Measurements from ENCODE around the gene TCHP. TPM values are rescaled to one million over a fixed set of nuclear protein-coding genes. Genes with fewer than 3 reads are reported as not detected.

TCHP gene
- total RNA-seq, 1 donor from 2014 or later: 9.8 TPM

DNA sequence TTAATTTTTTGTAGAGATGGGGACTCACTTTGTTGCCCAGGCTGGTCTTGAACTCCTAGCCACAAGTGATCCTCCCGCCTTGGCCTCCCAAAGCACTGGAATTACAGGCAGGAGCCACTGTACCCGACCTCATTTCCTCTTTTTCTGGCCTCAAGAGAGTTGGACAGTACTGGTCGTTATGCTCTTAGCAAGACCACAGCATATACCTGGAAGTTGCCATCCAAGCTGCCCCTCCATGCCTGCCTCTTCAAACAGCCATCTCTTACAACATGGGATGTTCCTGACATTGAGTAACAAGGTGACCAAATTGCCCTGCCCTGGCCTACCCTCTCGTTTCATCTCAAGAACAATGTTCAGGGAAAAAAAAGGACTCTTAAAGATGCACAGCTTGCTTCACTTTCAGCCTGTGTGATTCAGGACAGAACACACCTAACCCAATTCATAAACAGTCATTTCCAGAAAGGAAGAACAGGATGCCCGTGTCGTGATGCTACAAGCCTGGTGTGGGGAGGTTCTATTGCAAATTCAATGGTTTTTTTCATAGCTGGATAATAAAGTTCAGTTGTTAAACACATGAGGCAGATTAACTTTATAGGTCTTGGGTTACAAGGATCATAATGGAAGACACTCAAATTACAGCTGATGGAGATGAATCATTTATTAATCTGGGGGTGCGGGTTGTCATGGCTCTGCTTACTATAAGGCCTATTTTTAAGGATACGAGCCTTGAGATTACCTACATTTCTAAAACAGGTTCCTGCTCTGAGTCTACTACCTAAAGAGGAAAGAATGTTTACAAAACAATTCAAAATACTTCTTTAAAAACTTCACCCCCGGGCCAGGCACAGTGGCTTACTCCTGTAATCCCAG is 31.7 kb upstream of the TCHP start:
- Mint-ChIP-seq H3K27ac (ENCODE audit: unreplicated experiment) (no peak overlapping the region), H3K4me1 (ENCODE audit: low read depth) (peaks cover 26% of the 10 kb centered on the region), H3K36me3 (ENCODE audit: low read depth) (no peaks in the 10 kb centered on the region), H3K9me3 (ENCODE audit: low read depth) (no peaks in the 10 kb centered on the region), H3K4me3 (ENCODE audit: unreplicated experiment) (no peak overlapping the region), H3K27me3 (ENCODE audit: low read depth) (no peaks in the 10 kb centered on the region)
- DNase-seq (ENCODE audit: low spot score): no peak
- TF ChIP-seq, protein P1, sequence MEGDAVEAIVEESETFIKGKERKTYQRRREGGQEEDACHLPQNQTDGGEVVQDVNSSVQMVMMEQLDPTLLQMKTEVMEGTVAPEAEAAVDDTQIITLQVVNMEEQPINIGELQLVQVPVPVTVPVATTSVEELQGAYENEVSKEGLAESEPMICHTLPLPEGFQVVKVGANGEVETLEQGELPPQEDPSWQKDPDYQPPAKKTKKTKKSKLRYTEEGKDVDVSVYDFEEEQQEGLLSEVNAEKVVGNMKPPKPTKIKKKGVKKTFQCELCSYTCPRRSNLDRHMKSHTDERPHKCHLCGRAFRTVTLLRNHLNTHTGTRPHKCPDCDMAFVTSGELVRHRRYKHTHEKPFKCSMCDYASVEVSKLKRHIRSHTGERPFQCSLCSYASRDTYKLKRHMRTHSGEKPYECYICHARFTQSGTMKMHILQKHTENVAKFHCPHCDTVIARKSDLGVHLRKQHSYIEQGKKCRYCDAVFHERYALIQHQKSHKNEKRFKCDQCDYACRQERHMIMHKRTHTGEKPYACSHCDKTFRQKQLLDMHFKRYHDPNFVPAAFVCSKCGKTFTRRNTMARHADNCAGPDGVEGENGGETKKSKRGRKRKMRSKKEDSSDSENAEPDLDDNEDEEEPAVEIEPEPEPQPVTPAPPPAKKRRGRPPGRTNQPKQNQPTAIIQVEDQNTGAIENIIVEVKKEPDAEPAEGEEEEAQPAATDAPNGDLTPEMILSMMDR (IDR thresholded peaks at IDR 0.05): no peak

DNA sequence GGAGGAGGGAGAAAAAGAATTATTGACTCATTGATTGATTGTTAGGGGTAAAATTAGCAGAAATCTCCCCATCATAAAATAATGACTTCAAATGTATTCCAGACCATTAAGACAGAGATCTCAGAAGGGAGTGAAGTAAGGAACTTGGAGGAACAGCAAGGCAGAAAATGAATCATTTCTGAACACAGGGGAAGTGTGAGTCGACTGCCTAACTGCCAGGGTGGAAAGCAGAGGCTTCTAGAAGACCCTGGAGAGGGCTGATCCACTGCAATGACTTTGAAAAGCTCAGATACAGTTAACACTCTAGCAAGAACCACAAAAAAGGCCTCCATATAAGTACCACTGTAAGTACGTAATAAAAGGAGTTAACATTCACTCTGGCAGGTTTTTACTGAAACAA is 29.4 kb upstream of the TCHP start:
- Mint-ChIP-seq H3K4me1 (ENCODE audit: low read depth) (peaks cover 15% of the 10 kb centered on the region), H3K27ac (ENCODE audit: unreplicated experiment) (no peak overlapping the region), H3K9me3 (ENCODE audit: low read depth) (no peaks in the 10 kb centered on the region), H3K4me3 (ENCODE audit: unreplicated experiment) (no peak overlapping the region), H3K27me3 (ENCODE audit: low read depth) (no peaks in the 10 kb centered on the region), H3K36me3 (ENCODE audit: low read depth) (no peaks in the 10 kb centered on the region)
- DNase-seq (ENCODE audit: low spot score): no peak
- TF ChIP-seq, protein P1 (IDR thresholded peaks at IDR 0.05): no peak

DNA sequence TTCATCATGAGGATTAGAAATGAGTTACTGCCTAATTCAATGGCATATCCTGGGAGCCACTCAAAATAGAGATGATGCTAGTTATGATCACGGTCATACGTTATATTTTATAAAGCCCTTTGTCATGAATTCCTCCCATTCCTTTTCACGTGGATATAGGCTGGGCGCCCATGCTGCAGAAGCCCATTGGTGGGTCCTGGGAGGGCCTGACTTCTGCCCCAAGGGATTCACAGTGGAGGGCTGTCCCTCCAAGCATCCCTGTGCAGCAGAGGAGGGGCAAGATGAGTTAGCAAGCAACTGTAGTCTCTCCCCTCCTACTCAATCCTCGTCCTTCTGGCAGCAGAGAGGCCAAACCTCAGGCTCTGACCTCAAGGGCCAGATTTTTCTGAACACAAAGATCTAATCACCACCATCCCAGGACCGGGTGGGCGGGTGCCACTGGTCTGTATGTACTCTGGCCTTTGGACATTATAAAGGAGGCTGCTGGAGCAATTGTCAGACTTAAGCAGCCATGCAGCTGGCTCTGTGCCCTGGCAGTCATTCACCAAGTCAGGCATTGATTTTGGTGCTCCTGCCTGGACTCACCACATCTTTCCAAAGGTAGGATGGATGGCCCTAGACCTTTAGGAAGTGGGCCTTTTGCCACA is 28.3 kb upstream of the TCHP start:
- no peak overlapping the region for H3K27ac Mint-ChIP-seq (ENCODE audit: unreplicated experiment)
- no peak overlapping the region for H3K4me3 Mint-ChIP-seq (ENCODE audit: unreplicated experiment)
- TF ChIP-seq, protein P1 (IDR thresholded peaks at IDR 0.05): no peak
- no peaks in the 10 kb centered on the region for H3K9me3 Mint-ChIP-seq (ENCODE audit: low read depth)
- H3K27me3 Mint-ChIP-seq (ENCODE audit: low read depth): no peaks in the 10 kb centered on the region
- H3K4me1 Mint-ChIP-seq (ENCODE audit: low read depth): peaks cover 17% of the 10 kb centered on the region
- no peaks in the 10 kb centered on the region for H3K36me3 Mint-ChIP-seq (ENCODE audit: low read depth)
- no peak for DNase-seq (ENCODE audit: low spot score)

DNA sequence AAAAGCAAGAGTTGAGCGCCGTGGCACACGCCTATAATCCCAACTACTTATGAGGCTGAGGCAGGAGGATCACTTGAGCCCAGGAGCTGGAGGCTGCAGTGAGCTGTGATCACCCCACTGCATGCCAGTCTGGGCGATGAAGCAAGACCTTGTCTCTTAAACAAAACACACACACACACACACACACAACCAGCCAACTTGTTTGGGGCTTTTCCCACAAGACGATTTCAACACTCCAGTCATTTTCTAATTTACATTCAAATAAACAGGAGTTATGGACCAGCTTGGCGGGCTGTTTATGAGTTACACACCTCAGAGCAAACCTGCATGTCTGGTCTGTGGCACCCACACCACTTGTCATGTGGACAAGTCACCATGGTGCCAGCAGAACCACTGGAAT is 26.4 kb upstream of the TCHP start:
- no peaks in the 10 kb centered on the region for H3K27me3 Mint-ChIP-seq (ENCODE audit: low read depth)
- H3K27ac Mint-ChIP-seq (ENCODE audit: unreplicated experiment): no peak overlapping the region
- TF ChIP-seq, protein P1 (IDR thresholded peaks at IDR 0.05): no peak
- peaks cover 32% of the 10 kb centered on the region for H3K4me1 Mint-ChIP-seq (ENCODE audit: low read depth)
- no peaks in the 10 kb centered on the region for H3K9me3 Mint-ChIP-seq (ENCODE audit: low read depth)
- no peaks in the 10 kb centered on the region for H3K36me3 Mint-ChIP-seq (ENCODE audit: low read depth)
- DNase-seq (ENCODE audit: low spot score): no peak
- no peak overlapping the region for H3K4me3 Mint-ChIP-seq (ENCODE audit: unreplicated experiment)

DNA sequence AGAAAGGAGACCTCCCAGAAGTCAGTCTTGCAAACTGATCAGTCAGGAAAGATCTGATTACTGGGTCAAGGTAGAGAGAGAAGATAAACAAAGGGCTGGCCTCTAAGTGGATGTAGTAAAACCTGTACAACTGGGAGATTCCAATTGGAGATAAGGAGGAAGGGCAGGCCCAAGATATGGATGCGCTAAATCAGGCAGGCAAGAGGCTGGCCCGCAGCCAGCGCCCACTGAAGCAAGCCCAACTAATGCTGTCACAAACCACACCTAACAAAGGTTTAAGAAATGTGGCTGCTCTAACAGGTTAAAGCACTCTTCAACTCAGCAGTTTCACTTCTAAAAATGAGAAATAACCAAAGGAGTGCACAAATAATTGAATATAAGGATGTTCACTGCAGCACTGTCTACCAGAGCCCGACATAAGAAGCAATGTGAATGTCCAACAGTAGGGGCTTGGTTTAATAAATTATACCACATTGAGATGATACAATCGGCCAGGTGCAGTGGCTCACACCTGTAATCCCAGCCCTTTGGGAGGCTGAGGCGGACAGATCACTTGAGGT is 24.4 kb upstream of the TCHP start:
- H3K4me3 Mint-ChIP-seq (ENCODE audit: unreplicated experiment): no peak overlapping the region
- TF ChIP-seq, protein P1 (IDR thresholded peaks at IDR 0.05): no peak
- H3K27ac Mint-ChIP-seq (ENCODE audit: unreplicated experiment): peak overlapping the region; percentile 53
- no peaks in the 10 kb centered on the region for H3K9me3 Mint-ChIP-seq (ENCODE audit: low read depth)
- H3K4me1 Mint-ChIP-seq (ENCODE audit: low read depth): peaks cover 43% of the 10 kb centered on the region
- DNase-seq (ENCODE audit: low spot score): no peak
- H3K27me3 Mint-ChIP-seq (ENCODE audit: low read depth): no peaks in the 10 kb centered on the region
- H3K36me3 Mint-ChIP-seq (ENCODE audit: low read depth): no peaks in the 10 kb centered on the region

Measured in chondrocyte (in vitro differentiated cells).